ENCODE measurements around the gene MYEOV. TPM values are rescaled to one million over a fixed set of nuclear protein-coding genes. Genes with fewer than 3 reads are reported as not detected.

The MYEOV gene
- total RNA-seq, 1 experiment from 2014 or later, result 0.22 TPM

DNA sequence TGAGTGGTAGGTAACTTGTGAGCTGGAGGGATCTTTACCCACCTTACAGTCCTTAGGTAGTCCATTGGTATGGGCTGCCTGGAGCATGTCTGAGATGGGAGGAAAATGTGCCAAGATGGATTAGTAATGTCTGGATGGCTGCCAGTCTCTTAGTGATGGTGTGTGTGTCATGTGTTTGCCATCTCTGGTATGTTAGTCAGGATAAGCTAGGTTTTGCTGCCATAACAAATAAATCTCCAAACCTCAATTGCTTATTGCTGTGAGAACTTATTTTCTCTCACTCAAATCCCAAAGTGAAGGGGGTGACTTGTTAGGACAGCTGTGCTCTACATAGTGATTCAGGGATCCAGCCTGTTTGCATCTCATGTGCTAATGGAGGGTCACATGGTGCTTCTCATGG lies 40.9 kb upstream of the MYEOV start:
- Mint-ChIP-seq H3K9me3 (peaks cover 18 to 25% of the 10 kb centered on the region in 2 experiments), H3K4me1 (peaks cover 39 to 47% of the 10 kb centered on the region in 2 experiments), H3K27ac (no peak overlapping the region), H3K4me3 (no peak overlapping the region), H3K36me3 (ENCODE audit: insufficient read depth in 1 of 3, low read depth in 3 of 3) (peaks cover 0 to 21% (median 7%) of the 10 kb centered on the region in 3 experiments; a peak in 5 of 7 replicates), H3K27me3 (ENCODE audit: low read depth) (peaks cover 81% of the 10 kb centered on the region)
- Histone ChIP-seq H3K27ac (ENCODE audit: insufficient read length, low read depth, low read length) (no peak overlapping the region), H3K4me2 (ENCODE audit: insufficient read depth, insufficient read length, low read length) (no peak overlapping the region), H4K20me1 (ENCODE audit: control insufficient read depth, insufficient read depth, insufficient read length) (no peaks in the 10 kb centered on the region), H3K79me2 (ENCODE audit: insufficient read depth, low read length) (no peaks in the 10 kb centered on the region), H2BK12ac (ENCODE audit: insufficient read length, low read depth, low read length) (no peak overlapping the region), H3K27me3 (ENCODE audit: insufficient read depth, low read length) (no peaks in the 10 kb centered on the region; the same call in 1 of the 2 replicates), H3K79me1 (ENCODE audit: insufficient read depth, low read depth, low read length, poor library complexity, severe bottlenecking) (no peaks in the 10 kb centered on the region), H3T11ph (ENCODE audit: low read length) (no peak overlapping the region), H2AK5ac (ENCODE audit: insufficient read length, low read length) (no peak overlapping the region), H4K91ac (ENCODE audit: insufficient read length, low read depth, low read length) (no peak overlapping the region), H2BK5ac (ENCODE audit: insufficient read length, low read length) (no peak overlapping the region), H3K14ac (ENCODE audit: insufficient read depth, low read length) (no peak overlapping the region), H2AFZ (ENCODE audit: low read length) (no peak overlapping the region), H4K5ac (ENCODE audit: insufficient read length, low read depth, low read length) (no peak overlapping the region), H3K9ac (ENCODE audit: extremely low read depth, insufficient read length, low read length) (no peak overlapping the region), H3K18ac (ENCODE audit: insufficient read length, low read depth, low read length) (no peak overlapping the region), H2BK15ac (ENCODE audit: low read depth, low read length) (no peak overlapping the region), H3K23me2 (ENCODE audit: insufficient read length, low read depth, low read length, poor library complexity, severe bottlenecking) (no peaks in the 10 kb centered on the region), H2BK120ac (ENCODE audit: low read depth, low read length, poor library complexity, severe bottlenecking) (no peak overlapping the region), H3K56ac (ENCODE audit: insufficient read length, low read depth, low read length) (no peak overlapping the region), H3K9me3 (ENCODE audit: control insufficient read depth, low read depth, low read length) (no peaks in the 10 kb centered on the region), H3K23ac (ENCODE audit: insufficient read length, low read depth, low read length) (no peak overlapping the region), H4K8ac (replicated peaks; ENCODE audit: insufficient read length, low read depth, low read length) (no peak overlapping the region), H2BK20ac (ENCODE audit: low read depth, low read length, poor library complexity, severe bottlenecking) (no peak overlapping the region), H3K4ac (ENCODE audit: low read depth, low read length) (no peak overlapping the region), H3K4me1 (ENCODE audit: insufficient read depth, low read length) (peaks cover 5% of the 10 kb centered on the region; the same call in 1 of the 2 replicates)
- TF ChIP-seq, protein P1, sequence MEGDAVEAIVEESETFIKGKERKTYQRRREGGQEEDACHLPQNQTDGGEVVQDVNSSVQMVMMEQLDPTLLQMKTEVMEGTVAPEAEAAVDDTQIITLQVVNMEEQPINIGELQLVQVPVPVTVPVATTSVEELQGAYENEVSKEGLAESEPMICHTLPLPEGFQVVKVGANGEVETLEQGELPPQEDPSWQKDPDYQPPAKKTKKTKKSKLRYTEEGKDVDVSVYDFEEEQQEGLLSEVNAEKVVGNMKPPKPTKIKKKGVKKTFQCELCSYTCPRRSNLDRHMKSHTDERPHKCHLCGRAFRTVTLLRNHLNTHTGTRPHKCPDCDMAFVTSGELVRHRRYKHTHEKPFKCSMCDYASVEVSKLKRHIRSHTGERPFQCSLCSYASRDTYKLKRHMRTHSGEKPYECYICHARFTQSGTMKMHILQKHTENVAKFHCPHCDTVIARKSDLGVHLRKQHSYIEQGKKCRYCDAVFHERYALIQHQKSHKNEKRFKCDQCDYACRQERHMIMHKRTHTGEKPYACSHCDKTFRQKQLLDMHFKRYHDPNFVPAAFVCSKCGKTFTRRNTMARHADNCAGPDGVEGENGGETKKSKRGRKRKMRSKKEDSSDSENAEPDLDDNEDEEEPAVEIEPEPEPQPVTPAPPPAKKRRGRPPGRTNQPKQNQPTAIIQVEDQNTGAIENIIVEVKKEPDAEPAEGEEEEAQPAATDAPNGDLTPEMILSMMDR (conservative IDR thresholded peaks at IDR 0.05), result no peak
- DNase-seq, result no peak

All from H9 (cell line).